Left colon (tissue), 2 donors: ENCODE measurements around the gene ATP5PD. TPM values are rescaled to one million over a fixed set of nuclear protein-coding genes. Genes with fewer than 3 reads are reported as not detected.
"Not testable (repeated sequence)": the region's sequence is repeated elsewhere in the genome, so short reads cannot be mapped to it uniquely, and the experiment has no call there.

Source experiments
- ATAC-seq: fragments of 200-7000 bp; cut with Tn5 transposase; one replicate; pipeline ENCODE4 v1.9.1; 2020; ENCODE audit warnings: mild to moderate bottlenecking, moderate library complexity
- DNase-seq, 2 donors: peaks; one replicate each; pipeline ENCODE4 v3.0.0-alpha.2; 2020
- intact Hi-C, 2 donors: fragments of 100-400 bp; cut with DNase I in 1 of 2; cut with micrococcal nuclease in 1 of 2; formaldehyde crosslinking; loops; one replicate each; pipeline versions ENCODE4 v1.11.2 to v1.14.0; 2022; cut with DNase I, micrococcal nuclease
- total RNA-seq, 2 donors: library from RNA; stranded (reverse); fragmentation: NEBNext Ultra II Directional; extraction: Animal tissue kit (Norgen Biotek cat#: 25700); gene quantifications; one replicate each; pipeline ENCODE4 v1.2.1, GENCODE V29; 2021
- donor health status: DM: no; HTN: no; CAD: no.
- donor health status: DM: yes; HTN: yes; CAD: no.

Gene ATP5PD
- total RNA-seq, 2 donors from 2014 or later: 310 to 381 TPM

DNA sequence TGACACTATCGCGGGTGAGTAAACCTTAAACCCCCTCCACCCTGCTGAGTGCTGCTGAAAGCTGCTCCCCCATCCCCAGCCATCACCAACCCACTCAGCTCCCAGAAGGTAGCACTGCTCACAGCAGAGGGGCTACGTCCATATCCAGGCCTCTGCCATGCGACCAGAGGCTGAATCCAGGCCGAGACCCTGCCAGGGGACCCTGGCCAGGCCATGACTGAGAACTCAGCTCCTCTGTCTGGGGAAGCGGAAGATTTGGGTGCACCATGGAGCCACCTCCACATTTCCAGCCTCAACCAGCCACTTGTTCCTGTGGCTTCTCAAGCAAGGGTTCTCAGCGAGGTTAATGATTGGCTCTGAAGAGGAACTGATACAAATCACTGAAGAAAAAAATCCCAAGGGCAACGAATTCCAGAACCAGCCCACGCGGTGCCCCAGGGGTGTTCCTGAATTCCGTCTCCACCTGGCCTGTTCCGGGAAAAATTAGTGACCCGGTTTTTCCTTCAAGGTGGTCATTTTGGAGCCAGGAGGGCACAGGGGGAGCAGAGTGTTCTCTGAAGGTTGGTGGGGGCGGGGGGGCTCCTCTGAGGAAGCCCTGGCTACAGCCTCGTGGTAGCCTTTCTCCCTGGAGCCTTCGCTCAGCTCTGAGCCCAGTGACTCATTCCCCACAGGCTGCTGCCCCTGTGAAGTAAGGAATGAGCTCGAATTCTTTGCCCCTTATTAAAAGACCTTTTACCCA, 31.7 kb upstream of the ATP5PD start:
- ATAC-seq: peak; percentile 18
- peak in 1 of 2 donors; percentile 34 for DNase-seq
- intact Hi-C loops: no loop called here

DNA sequence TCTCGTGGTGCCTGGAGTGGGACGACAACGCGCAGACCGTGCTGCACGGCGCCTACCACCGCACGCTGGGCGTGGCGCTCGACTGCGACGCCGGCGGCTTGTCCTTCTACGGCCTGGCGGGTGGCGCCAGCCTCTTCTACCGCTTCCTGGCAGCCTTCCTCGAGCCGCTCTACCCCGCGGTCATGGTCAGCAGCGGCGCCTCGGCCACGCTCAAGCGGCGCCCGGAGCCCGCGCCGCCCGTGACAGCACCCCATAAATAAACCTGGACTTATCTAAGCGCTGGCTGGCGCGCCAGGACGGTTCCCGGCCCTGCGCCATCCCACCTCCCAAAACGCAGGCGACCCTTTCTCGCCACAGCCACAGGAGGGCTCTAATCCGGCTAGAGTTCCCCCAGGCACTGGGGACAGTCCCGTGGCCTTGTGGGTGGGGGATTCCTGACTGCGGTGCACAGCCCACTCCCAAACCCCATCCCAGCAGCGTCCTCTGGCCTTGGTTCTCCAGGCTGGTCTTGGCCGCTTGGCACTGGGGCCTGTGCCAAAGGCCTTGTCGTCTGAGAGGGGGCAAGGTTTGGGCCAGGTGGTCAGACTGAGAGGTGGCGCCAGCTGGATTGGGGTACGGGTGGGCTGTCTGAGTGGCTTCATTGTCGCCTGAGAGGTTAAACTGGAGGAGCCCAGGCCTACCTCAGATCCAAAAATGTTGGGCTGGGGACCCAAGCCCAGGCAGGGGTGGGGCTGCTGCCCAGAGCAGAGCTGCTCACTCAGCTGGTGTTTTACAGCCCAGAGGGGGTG, 30.9 kb upstream of the ATP5PD start:
- intact Hi-C loops: no loop called here
- DNase-seq: peak; percentile 76 to 83
- ATAC-seq: peak; percentile 70

DNA sequence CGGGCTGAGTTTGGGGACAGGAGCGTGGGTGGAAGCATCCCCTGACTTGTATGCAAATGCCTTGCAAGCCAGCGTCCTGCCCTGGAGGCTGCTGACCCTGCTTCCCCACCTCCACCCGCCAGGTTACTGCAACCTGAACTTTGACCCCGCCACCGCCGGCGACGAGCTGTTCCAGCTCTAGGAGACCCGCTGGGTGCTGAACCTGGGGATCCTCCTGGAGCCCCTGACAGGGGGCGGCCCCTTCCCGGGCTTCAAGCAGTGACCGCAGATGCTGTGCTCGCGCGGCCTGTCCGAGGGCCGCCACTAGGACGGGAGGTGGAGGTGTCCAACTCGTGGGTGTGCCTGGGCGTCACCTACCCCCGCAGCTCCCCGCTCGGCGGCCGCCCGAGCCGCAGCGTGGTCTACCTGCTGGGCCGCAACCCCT, 30.3 kb upstream of the ATP5PD start:
- intact Hi-C loops: no loop called here
- DNase-seq (peak; percentile 66 to 72), ATAC-seq (peak; percentile 39)

DNA sequence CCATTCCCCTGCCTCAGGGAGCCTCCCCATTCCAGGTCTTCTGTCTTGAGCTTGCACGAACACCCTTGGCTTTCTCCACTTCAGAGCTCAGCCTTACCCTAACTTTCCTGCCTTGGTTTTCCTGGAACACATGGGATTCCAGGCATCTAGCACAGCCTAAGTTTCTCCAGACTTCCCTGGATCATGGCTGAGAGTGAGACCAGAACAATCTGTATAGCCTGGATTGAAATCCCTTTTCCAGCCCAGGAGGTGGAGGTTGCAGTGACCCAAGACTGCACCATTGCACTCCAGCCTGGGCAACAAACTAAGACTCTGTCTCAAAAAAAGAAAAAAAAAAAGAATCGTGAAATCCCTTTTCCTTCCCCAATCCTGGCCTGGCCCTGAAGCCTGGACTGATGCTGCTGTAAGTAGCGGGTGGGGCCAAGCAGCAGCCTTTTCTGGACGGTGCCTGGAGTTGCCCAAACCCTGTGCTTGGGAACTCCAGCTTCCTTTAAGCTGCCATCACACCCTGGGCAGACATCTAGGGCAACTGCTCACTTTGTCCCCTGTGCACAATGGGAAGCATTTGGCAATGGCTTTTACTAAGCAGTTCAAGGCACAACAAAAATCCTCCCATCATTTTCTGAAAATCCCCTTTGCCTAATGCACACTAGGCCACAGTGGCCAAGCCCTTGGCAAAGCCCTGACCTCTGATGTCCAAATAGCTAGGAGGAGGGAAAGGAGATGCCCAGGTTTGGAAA, 29.0 kb upstream of the ATP5PD start:
- ATAC-seq: no peak
- intact Hi-C loops: no loop called here
- no peak for DNase-seq

DNA sequence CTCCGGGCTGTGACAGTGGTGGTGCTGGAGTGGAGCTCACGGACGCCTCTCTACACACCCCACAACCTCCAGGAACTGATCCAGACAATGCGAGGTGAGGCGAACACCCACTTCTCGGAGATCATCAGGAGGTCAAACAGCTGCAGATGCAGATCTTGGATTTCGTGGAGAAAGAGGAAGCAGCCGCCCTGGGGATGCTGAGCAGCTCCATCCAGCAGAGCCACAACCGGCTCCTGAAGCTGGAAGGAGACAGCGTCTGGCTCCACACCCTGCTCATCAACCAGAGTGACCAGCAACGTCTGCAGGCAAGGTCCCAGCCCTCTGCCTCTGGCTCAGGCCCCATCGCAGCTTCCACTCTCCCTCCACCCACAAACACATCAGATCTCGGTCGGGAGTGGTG, 27.8 kb upstream of the ATP5PD start:
- intact Hi-C loops: no loop called here
- DNase-seq (no peak), ATAC-seq (no peak)

DNA sequence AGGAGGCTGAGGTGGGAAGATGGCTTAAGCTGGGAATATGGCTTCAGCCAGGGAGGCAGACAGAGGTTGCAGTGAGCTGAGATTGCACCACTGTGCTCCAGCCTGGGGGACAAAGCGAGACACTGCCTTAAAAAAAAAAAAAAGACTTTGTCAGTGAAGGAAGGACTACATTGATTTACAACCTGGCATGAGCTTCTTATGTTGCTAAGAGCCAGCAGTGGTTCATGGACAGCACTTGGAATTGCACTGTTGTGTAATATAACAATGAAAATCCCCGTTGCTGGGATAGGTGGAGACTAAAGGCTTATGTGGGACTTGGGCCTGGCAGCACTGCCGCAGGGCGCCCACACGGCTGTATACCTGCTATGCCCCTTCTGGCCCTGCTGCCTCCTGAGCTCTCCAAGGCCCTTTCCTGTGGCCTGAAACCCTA, 26.9 kb upstream of the ATP5PD start:
- ATAC-seq (peak; percentile 72), DNase-seq (peak; percentile 43 to 44)
- intact Hi-C loops: no loop called here

DNA sequence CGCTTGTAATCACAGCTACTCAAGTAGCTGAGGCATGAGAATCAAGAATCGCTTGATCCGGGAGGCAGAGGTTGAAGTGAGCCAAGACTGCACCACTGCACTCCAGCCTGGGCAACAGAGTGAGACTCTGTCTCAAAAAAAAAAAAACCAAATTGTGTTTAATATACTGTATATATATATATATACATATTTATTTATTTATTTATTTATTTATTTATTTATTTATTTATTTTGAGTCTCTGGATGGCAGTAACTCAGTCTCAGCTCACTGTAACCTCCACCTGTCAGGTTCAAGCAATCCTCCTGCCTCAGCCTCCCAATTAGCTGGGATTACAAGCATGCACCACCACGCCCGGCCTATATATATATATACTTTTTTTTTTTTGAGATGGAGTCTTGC, 26.1 kb upstream of the ATP5PD start:
- intact Hi-C loops, DNase-seq, ATAC-seq: not testable (repeated sequence)

DNA sequence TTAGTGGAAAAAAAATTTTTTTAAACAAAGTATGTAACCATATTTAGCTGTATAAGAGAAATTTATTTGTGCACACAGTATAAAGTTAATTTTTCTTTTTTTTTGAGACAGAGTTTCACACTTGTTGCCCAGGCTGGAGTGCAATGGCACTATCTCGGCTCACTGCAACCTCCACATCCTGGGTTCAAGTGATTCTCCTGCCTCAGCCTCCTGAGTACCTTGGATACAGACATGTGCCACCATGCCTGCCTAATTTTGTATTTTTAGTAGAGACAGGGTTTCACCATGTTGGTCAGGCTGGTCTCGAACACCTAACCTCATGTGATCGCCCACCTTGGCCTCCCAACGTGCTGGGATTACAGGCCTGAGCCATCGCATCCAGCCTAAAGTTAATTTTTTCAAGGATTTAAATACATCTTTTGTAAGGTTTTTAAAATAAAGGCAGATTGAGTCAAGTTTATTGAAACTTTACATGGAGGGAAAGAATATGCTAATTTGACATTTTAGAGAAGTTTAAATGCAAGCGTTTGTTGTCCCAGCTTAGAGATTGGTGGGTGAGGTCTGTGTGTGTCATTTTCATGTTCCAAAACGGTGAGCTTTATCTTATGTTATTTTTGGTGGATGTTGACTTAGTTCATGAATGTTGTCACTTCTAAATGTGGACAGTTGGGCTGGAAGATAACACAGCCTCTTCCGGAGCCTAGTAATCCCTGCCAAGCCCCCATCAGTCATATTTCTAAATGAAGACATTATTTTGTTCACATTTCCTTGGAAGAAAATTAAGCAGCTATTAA, 24.9 kb upstream of the ATP5PD start:
- intact Hi-C loops, ATAC-seq, DNase-seq: not testable (repeated sequence)

DNA sequence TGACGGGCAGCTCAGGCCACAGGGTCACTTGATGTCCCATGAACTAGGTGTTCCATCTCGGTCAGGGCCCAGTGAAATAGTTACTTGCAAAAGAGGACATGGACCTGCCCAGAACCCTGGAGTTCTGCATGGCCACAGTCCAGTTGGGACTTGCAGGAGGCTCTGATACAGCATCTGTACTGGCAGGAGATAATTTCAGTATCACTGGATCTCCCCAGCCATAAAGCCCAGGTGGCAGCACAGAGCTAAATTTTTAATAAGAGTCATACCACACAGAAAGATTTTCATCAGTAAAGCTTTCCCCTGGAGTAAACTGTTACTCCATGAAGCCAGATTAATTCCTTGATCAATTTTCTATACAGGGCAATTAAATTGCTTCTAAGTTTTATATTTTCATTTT, 23.0 kb upstream of the ATP5PD start:
- DNase-seq: peak in 1 of 2 donors; percentile 47
- intact Hi-C loops: no loop called here

DNA sequence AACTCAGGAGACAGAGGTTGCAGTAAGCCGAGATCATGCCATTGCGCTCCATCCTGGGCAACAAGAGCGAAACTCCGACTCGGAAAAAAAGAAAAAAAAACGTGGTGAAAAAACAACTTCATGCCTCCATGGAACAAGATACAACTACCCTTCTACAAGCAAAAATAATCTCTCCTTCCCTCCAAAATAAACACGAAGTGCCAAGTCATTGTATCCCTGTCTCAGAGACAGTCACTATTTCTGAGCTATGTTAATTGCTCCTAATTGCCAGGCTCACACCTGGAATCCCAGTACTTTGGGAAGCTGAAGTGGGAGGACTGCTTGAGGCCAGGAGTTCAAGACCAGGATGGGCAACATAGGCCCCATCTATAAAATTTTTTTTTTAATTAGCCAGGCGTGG, 22.0 kb upstream of the ATP5PD start:
- intact Hi-C loops: no loop called here
- no peak for DNase-seq
- no peak for ATAC-seq

More for the DNA sequence above, 23.0 kb upstream of the ATP5PD start:
- ATAC-seq: peak; percentile 41

DNA sequence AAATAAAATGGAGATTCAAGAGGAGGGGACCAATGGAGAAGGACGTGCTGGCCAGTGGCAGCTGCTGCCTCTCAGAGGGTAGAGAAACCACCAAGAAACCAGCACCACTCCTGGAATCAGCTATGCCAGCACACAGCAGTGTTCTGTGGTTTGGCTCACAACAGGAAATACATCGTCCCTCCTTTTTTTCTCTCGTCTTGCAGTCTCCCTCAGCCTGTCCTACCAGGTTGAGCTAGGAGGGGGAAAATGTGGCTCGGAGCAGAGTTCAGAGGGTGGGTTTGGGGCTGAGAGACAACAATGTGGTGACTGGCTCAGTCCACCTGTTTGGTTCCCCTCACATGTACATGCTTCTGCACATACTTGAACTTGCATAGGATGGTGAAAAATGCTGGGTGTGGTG, 21.1 kb upstream of the ATP5PD start:
- ATAC-seq (no peak), DNase-seq (no peak)
- intact Hi-C loops: no loop called here

DNA sequence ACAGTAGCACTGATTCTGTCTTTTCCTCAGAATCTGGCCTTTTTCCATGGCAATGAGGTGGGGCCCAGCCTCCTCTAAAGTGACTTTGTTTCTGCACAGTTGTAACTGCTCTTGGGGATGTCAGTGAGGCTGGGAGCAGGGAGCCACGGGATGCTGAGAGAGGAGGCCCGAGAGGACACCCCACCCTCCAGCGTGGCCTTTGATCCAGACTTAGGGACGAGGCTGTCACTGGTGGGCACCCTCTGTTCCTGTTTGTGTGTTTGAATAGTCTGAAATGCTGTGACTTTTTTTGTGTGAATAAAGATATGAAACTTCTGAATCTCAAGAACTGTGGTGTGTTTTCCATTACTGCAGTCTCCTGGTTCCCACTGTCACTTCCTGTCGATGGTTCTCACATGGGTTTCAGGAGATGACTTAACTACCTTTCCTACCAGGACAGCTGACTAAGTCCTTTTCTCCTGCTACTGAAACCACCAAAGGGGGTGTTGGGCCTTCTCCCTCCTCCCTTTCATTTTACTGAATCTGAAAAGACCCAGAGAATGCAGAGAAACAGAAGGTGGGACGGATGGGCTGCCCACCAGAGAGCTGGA, 18.9 kb upstream of the ATP5PD start:
- DNase-seq (no peak), ATAC-seq (no peak)
- intact Hi-C loops: no loop called here

DNA sequence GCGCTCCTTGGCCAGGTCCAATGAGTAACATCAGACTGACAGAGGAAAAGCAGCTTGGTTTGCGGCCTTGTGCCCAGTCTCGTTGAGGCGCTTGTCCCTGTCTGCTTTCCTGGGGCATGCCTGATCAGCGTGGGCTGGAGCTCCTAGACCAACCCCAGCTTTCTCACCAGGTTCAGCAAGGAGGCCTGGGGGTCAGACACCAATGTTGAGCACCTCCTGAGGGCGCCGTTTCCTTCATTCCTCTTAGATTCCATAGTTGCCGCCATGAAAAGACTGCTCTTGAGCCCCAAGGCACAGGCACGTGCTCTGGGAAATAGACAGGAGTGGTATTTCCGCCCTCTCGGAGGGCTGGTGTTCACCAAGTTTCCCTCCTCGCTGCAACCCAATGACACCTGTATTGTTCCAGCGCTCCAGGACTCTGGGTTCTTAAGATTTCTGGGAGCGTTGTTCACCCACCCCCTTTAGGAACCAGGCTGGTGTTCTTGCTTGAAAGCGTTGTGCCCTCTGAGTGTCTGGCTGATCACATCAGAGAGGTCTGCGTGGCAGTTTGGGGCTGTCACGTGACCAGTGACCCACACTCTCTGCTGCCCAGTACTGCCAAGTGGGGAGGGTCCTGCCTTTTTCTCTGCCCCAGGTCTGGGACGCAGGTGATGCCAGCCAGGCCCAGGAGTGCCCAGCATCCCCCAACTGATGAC, 18.2 kb upstream of the ATP5PD start:
- DNase-seq (no peak), ATAC-seq (no peak)
- intact Hi-C loops: no loop called here

DNA sequence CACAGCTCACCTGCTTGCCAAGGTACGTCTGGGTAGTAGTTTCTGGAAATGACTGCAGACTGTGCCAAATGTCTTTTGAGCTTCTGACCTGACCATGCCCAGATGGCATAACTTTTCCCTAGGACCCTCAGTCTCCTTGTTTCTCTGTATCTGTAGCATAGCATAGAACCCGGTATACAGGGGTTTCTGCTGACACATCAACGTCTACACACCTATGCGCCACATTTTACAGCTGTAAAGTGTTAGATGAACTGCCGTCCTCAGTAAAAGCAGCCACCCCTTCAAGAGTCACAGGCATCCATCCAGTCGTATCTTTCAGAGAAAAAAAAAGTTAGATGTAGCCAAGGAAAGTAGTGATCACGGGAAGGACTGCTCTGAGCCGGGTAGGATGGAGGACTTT, 17.7 kb upstream of the ATP5PD start:
- ATAC-seq: no peak
- intact Hi-C loops: no loop called here

DNA sequence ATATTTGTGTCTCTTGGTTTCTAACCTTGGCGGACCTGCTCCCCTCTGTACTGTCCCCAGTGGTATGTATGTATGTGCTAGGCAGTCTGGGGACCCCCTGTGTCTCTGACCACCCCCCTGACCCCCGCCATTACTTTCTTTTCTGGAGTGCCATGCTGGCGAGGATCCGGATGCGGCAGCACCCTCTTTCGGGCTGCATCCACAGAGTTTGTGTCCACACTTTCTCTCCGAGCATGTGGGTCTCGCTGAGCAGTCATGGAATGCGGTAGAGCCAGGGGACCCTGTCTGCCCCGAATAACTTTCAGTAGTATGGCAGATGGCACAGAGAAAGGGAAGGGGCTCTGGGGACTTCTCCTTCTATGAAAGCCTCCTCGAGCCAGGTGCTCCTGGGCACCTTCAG, 17.3 kb upstream of the ATP5PD start:
- intact Hi-C loops: no loop called here
- no peak for DNase-seq
- ATAC-seq: no peak

More for the DNA sequence above, 17.7 kb upstream of the ATP5PD start:
- no peak for DNase-seq

DNA sequence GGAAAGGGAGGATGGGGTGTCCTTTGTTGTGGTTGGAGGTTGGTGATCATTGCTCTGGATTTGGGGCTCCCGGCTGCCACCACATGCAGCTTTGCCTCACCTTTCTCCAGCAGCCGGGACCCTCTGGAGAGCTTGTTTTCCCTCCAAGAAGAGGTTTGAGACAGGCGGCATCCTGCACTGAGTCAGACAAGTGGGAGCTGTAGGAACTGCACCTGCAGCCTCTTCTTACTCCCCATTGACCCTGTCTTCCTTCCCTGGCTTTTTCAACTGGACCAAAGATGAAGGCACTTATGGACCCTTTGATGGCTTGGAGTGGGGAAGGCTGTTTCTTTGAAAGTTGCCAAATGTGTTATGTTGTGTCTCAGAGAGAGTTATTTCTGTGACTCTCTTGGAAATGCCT, 16.9 kb upstream of the ATP5PD start:
- no peak for DNase-seq
- intact Hi-C loops: no loop called here
- ATAC-seq: no peak

DNA sequence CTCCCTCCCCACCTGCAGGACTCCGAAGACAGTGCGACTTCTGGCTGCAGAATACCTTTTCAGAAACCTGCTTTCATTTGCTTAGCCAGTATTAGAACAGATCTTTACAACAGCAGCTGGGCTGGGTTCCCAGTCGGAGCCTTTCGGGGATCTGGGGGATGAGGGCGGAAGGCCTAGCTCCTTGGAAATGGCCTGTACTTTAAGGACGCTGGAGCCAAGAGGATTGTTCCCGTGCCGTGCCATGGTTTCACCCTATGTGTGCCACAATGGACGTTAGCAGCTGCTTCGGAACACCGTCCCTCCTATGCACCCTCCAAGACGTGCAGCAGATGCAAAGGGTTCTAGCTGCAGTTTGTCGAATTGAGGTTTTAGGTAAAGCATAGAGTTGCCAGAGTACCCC, 16.4 kb upstream of the ATP5PD start:
- DNase-seq: no peak
- intact Hi-C loops: no loop called here
- ATAC-seq: no peak

DNA sequence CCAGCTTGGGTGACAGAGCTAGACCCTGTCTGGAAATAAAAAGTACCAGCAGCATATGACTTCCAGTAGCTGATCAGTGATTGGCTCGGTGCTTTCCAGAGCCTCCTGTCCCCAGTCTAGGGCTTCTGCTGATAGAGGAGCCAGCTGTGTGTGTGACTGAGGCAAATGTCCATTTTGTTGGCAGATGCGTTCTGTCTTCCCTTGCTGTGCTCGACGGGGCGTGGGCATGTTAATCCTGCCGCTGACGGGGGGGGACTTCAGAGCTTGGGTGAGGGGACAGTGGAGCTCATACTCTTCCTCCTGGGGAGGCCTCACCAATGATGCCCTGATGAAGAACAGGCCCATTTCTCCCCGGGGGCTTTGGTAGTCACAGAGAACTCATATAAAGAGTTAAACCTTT, 14.8 kb upstream of the ATP5PD start:
- DNase-seq: no peak
- no peak for ATAC-seq
- intact Hi-C loops: no loop called here
